ENCODE data around the gene DPP10.

- TF ChIP-seq CTCF (IDR thresholded peaks at IDR 0.05) (no peak), POLR2AphosphoS5 (IDR thresholded peaks at IDR 0.05) (no peak)
Measured at GRCh38 chr2:115194623-115195022, 752.2 kb downstream of the DPP10 start.
